Raji (cell line): ENCODE measurements around the gene PRIM1.

Source experiments
- POLR2A ChIP-seq: IDR thresholded peaks from 2 replicates; pipeline ENCODE4 v1.6.1; 2011; ENCODE audit warnings: low read depth, low read length, control low read depth; ENCODE audit not compliant: insufficient read depth

The PRIM1 gene

DNA sequence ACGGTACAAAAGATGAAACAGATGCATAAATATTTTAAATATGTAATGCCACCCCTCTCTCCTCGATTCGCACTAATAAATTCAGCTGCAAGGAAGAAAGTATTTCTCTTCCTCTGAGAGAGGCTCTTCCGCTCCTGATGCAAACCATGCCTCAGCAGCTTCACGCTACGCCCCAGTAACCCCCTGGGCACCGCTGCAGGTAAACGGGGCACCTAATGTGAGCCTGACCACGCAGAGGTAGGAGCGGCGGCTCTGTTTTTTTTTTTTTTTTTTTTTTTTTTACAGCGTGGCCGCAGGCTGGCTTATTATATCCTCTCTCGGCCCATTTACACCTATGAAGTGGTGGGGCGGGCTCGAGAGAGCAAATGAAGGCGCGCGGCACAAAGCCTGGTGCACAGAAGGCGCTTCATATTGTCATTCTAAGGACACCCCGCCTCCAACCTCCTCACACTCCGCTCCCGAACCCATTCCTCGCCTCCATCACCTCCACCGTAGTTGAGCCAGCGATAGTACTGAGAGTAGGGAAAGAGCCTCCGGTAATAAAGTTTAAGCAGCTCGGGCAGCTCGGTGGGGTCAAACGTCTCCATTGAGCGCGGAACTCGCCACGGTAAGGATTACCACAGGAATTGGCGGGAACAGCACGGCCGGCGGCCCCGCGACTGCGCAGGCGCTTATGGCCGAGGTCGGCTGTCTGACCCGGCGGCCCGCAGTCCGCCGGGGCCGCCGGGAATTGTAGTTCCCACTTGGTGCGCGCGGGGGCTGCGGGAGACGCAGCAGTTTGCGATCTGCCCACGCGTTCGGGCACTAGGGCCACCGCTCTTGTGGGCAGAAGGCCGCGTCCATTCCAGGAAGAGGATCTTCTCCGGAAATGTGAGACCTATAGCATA, at the start of gene PRIM1:
Gene PRIM1, minus strand, starts transcription at position 612 of the 887 bp plus-strand sequence. Its CDS starts 25 bp downstream, at position 587.
- TF ChIP-seq POLR2A = peak; percentile 76

DNA sequence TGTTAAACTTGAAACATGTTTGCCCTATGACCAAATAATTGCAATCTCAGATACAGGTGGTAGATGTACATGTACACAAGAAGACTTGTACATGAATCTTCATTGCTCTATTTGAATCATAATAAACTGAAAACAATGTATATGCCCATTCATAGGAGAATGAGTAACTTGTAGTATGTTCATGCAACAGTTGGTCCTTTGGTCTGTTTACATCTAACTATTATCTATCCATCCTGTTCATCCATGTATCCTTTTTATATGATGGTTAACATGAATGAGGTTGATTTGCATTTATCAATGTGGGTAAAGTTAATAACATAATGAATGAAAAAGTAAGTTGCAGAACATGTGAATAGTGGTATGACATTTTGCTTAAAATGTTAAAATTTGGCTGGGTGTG, 48.1 kb upstream of the PRIM1 start:
- no peak for TF ChIP-seq POLR2A

DNA sequence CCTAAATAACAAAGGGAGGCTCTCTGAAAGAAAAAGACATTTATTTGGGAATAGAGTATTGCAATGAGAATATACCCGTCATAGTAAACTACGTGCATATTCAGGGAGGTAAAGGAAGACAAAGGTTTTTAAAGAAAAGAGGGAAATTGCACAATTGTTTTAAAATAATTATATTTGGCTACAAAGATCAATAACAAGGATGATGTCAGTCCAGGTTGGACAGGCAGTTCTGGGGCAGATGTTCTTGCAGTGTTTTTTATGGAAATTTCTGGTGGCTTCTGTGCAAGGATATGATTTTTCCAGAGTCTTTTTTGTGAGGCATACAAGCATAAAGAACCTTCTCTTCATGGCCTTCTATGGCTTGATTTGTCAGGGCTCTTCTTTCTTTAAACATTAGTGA, 40.6 kb upstream of the PRIM1 start:
- no peak for TF ChIP-seq POLR2A

DNA sequence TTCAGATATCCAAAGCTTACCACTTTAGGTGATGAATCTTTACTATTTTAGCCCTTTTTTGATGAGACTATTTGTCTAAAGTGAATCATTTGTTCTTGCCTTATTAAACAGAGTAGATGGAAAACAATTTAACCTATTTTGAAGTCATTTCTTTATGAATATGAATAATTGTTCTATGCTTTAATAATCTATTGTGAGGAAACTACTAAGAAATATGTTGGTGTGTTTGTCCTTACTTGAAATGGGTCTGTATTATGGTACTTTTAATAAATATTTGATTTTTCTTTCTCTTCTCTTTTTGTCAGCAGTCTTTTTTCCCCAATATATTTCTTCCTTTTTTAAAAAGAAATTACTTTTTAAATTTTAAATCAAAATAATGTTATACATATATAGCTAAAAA, 35.4 kb upstream of the PRIM1 start:
- no peak for TF ChIP-seq POLR2A

DNA sequence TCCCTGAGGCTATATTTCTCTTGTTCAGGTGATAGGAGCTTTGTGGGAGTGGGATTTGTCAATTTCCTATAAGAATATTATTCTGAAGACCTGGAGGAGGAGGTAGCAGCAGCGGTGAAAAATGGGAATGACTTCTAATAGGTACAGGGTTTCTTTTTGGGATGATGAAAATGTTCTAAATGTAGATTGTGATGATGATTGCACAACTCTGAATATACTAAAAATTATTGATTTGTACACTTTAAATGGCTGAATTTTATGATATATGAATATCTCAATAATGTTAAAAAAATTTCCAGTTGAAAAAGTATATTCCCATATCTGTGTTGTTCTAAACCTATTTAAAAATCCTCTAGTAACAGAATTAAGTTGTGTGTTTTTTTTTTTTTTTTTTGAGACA, 33.8 kb upstream of the PRIM1 start:
- TF ChIP-seq POLR2A = no peak

DNA sequence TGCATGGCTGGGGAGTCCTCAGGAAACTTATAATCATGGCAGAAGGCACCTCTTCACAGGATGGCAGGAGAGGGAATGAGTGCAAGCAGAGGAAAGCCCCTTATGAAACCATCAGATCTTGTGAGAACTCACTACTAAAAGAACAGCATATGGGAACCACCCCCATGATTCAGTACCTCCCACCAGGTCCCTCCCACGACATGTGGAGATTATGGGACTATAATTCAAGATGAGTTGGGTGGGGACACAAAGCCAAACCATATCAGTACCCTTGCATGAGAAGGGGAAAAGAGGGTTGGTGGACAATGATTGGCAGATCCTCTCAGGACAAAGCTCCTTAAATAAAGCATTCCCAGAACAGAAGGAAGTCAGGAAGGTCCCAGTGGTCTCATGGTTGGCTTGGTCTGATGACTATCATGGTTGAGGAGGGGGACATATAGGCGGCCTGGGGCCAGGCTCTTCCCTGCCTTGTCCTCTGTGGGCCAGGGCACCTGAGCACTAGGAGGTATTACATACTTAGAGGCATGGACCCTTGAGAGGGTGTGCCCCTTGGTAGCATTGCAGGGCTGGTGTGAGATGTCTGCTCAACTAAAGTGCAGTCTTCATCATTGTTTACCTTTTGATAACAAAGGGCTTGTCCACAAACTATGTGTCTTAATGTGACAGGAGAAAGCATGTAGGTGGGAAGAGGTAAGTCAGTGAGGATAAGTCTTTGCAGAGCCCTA, 33.2 kb upstream of the PRIM1 start:
- TF ChIP-seq POLR2A = no peak

DNA sequence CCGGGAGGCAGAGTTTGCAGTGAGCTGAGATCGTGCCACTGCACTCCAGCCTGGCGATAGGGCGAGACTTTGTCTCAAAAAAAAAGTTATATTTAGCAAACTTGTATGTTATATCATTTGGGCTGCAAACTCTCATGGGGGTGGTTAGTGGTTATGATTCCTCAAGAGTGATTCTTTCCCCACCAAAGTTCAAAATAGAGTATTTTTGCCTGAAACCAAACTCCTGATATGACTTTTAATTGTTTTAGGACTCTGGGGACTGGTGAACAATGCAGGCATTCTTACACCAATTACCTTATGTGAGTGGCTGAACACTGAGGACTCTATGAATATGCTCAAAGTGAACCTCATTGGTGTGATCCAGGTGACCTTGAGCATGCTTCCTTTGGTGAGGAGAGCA, 29.6 kb upstream of the PRIM1 start:
- no peak for TF ChIP-seq POLR2A

DNA sequence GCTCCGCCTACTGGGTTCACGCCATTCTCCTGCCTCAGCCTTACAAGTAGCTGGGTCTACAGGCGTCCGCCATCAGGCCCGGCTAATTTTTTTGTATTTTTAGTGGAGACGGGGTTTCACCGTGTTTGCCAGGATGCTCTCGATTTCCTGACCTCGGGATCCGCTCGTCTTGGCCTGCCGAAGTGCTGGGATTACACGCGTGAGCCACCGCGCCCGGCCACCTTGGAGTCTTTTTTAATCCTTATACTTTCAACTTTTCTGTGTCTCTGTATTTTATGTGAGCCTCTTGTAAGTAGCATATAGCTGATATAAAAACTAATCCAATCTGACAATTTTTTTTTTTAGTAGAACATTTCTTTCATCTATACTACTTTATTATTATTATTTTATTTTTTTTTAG, 26.6 kb upstream of the PRIM1 start:
- no peak for TF ChIP-seq POLR2A

DNA sequence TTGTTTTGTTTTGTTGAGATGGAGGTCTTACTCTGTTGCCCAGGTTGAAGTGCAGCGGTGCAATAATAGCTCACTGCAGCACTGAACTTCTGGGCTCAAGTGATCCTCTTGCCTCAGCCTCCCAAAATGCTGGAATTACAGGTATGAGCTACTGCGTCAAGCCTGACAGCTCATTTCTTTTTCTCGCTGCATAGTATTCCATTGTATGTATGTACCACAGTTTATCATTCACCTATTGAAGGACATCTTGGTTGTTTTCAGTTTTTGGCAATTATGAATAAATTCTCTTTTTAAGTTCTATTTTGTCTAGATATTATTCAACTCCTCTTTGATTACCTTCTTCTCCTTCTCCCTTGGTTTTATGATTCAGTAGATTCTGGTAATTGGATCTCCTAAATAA, 24.5 kb upstream of the PRIM1 start:
- TF ChIP-seq POLR2A = no peak

DNA sequence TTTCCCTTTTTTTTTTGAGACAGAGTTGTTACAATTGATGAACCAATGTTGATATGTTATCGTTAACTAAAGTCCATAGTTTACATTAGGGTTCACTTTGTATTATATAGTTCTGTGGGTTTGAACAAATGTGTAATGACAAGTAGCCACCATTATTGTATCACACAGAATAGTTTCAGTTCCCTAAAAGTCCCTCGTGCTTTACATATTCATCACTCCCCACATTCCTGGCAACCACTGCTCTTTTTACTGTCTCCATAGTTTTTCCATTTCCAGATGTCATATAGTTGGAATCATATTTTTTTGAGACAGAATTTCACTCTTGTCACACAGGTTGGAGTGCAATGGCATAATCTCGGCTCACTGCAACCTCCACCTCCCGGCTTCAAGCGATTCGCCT, 23.5 kb upstream of the PRIM1 start:
- no peak for TF ChIP-seq POLR2A

DNA sequence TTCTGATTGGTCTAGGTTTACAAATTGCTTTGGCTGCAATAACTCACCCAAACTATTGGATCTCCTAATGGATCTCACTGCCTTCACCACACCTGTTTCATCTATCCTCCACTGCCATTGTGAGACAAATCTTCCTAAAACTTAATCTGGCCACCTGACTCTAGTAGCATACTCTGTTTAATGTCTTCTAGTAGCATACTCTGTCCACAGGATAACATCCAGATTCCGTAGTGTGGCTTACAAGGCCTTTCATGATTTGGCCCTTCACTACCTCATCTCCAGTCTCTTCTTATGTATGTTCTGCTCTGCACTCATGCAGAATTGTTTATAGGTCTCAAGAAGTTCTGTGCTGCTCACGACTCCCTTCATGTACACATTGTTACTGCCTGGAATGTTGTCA, 21.0 kb upstream of the PRIM1 start:
- no peak for TF ChIP-seq POLR2A

DNA sequence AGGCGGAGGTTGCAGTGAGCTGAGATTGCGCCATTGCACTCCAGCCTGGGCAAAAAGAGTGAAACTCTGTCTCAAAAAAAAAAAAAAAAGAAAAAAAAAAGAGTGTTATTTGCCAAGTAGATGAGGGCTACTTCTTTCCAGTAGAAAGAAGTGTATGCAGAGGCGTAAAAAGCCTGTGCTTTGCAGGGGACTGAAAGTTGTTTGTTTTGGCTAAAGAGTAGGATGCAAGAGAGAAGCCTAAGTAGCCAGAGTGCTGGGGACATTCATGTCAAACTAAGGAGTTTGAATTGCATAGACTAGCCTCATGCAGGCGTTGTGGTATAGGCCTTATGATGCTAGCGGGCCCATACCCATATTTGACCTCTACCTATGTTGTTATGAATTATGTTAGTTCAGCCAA, 20.5 kb upstream of the PRIM1 start:
- no peak for TF ChIP-seq POLR2A

DNA sequence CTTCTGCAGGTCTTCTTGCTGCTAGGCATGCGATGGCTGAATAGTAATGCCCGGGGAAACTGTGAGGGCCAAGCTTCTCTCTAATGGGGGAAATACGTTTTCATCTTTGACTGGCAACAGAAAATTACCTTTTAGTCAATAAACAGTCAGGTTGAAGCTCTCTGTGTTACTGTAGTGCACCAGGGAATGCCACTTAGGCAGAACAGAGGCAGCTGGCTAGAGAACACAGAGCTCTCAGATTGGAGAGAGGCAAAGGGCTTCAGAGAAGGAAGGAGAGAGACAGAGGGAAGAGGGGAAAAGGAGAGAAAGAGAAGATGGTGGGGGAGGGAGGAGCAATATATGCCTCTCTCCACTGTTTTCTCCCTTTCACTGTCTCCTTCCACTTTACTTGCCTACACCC, 17.7 kb upstream of the PRIM1 start:
- no peak for TF ChIP-seq POLR2A

DNA sequence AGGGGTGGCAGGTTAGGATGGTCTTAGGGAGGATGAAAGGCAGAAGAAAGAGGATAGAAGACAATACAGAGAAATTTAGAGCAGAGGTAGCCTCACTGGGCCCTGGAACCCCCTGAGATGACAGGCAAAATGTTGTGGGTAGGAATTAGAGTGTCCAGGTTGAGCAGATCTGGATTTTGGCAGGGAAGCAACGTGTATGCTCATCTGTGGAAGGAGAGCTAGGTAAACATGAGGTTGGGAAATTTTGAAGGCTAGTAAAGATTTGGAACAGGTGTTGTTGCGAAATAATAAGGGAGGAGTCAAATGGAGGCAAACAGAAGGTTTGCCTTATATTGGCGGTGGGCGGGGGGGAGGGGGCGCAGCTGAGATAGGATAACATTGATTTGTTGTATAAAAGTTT, 16.3 kb upstream of the PRIM1 start:
- TF ChIP-seq POLR2A = no peak

DNA sequence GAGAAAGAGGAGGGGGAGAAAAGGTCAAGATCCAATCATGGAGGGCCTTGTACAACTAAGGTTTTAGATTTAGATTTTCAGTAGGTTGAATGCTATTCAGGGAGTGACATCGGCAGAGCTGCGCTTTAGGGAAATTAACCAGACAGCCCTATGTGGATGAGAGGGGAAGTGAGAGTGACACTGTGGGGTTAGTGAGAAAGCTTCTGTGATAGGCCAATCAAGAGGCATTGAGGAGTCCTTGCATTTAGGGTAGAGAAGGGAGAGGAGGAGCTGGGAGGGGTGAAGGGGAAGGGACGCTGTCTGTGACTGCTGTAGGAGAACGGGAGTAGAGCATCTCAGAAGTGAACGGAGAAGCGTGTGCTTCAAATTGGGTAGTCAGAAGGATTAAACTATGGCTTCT, 14.4 kb upstream of the PRIM1 start:
- no peak for TF ChIP-seq POLR2A

DNA sequence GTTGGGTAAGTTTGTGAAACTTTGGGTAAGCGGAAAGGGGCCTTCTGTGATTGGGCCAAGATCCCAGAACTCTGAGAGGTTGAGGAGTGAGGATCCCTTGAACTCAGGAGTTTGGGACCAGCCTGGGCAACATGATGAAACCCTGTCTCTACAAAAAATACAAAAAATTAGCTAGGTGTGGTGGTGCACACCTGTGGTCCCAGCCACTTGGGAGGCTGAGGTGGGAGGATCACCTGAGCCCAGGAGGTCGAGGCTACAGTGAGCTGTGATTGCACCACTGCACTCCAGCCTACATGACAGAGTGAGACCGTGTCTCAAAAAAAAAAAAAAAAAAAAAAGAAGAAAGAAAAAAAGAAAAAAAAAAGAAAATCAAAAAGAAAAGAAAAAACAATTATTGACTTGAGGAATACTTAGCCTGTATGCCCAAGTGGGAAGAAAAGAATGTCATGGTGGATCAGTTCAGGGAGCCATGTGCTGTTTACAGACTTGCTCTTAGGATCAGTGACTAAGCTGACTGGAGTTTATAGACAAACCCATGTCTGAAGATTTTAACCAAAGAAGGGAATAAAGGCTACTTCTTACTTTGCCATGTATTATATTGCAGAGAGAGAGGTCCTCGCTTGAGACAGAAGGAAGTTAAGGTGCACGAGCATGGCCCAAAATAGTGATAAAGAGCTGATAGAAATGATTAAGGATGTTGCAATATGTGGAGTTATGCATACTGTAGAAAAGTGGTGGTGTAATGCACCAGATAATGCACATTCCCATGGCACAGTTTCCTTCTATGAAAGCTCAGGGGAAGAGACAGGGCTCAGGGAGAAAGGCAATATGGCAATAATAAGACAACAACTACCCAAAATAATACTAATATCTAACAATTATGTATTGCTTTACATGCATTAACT, 11.9 kb upstream of the PRIM1 start:
- TF ChIP-seq POLR2A = no peak

DNA sequence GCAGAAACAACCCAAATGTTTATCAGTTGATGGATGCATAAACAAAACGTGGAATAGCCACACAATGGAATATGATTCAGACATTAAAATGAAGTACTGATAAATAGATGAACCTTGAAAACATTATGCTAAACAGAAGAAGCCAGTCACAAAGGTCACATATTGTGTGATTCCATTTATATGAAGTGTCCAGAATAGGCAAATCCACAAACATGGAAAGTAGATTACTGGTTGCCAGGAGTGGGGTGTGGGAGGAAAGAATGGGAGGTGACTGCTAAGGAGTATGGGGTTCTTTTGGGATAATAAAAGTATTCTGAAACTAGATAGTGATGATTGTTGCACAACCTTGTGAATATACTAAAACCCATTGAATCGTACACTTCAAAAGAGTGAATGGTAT, 9.7 kb upstream of the PRIM1 start:
- TF ChIP-seq POLR2A = no peak
